ENCODE results near the gene FNDC3B. TPM values are rescaled to one million over a fixed set of nuclear protein-coding genes. Genes with fewer than 3 reads are reported as not detected.

FNDC3B gene
- total and polyA plus RNA-seq, 9 of the 15 experiments (the other 6 are each of a cell fraction or from before 2014, with no cell fraction given) = 7.0 to 35.8 (median 16.2) TPM

- H3K4me1 ChIP-seq (replicated peaks in 1 of 2; ENCODE audit: control insufficient read depth in 2 of 2, insufficient read depth in 2 of 2, low read length in 2 of 2) = peaks cover 5 to 20% of the 10 kb centered on the region in 2 experiments; a peak in 4 of 5 replicates
- TF ChIP-seq CTCF (IDR thresholded peaks at IDR 0.05 in 2 of 3, conservative IDR thresholded peaks at IDR 0.05 in 1 of 3; ENCODE audit: insufficient read depth in 2 of 3, low read depth in 1 of 3, low read length in 3 of 3) (peak in 1 of 3 experiments; percentile 12; a peak in 1 of 6 replicates), EGR1 (conservative IDR thresholded peaks at IDR 0.05) (no peak)
- H3K4me3 ChIP-seq = no peak overlapping the region
- no peak overlapping the region for H3K4me2 ChIP-seq (ENCODE audit: insufficient read depth, low read length)
- intact Hi-C loops (cut with micrococcal nuclease) (no loop called here), in situ Hi-C loops (cut with MboI) (no loop called here)
- no peak overlapping the region for H3K27ac ChIP-seq (ENCODE audit: extremely low read depth, low read depth, low read length)
- no peaks in the 10 kb centered on the region for H4K20me1 ChIP-seq (replicated peaks; ENCODE audit: control insufficient read depth, insufficient read depth, low read length)
- ChIA-PET POLR2A (no interaction called here), CTCF (ENCODE audit: low intra/inter-chr PET ratio) (interaction anchor here (0.7 kb wide), 1 partner anchor 639 kb away, joined by 3 read pairs; no protein-coding TSS in a partner anchor)
- BruUV-seq (replicated peaks) = no TSS peak
- 97% methylated on average over 4 of the region's 4 CpGs for WGBS (ENCODE audit: insufficient coverage, low coverage, missing lambda C conversion rate)
- no peak overlapping the region for H2AFZ ChIP-seq (ENCODE audit: low read depth, low read length)
- H3K9me1 ChIP-seq (ENCODE audit: control insufficient read depth, insufficient read depth, low read length) = no peaks in the 10 kb centered on the region
- no peak for FAIRE-seq
- no peak overlapping the region for H3K9ac ChIP-seq (ENCODE audit: insufficient read depth in 1 of 2, low read depth in 2 of 2, low read length in 2 of 2)
- no peak for ATAC-seq
- no peaks in the 10 kb centered on the region for H3K9me3 ChIP-seq (replicated peaks; ENCODE audit: control insufficient read depth, insufficient read depth, low read depth, low read length)
- no peak for DNase-seq (ENCODE audit: extremely low read depth in 1 of 4, low spot score in 3 of 4)
- no peaks in the 10 kb centered on the region for H3K27me3 ChIP-seq (ENCODE audit: control insufficient read depth in 2 of 2, insufficient read depth in 2 of 2, low read length in 2 of 2)
- H3K79me2 ChIP-seq (ENCODE audit: control insufficient read depth, insufficient read depth, low read length) = no peaks in the 10 kb centered on the region
- peaks cover 61% of the 10 kb centered on the region for H3K36me3 ChIP-seq (ENCODE audit: control insufficient read depth, insufficient read depth, low read length)
Observed at GRCh38 chr3:172303941-172304558, 264.7 kb downstream of the FNDC3B start.

GRCh38 chr3:172305552-172305951 lies 266.2 kb downstream of the FNDC3B start:
- peaks cover 5 to 20% of the 10 kb centered on the region in 2 experiments; a peak in 4 of 5 replicates for H3K4me1 ChIP-seq (replicated peaks in 1 of 2; ENCODE audit: control insufficient read depth in 2 of 2, insufficient read depth in 2 of 2, low read length in 2 of 2)
- BruUV-seq (replicated peaks) = no TSS peak
- H3K9me3 ChIP-seq (replicated peaks; ENCODE audit: control insufficient read depth, insufficient read depth, low read depth, low read length) = no peaks in the 10 kb centered on the region
- WGBS (ENCODE audit: insufficient coverage, low coverage, missing lambda C conversion rate) = 87% methylated on average over 2 of the region's 2 CpGs
- no peak for FAIRE-seq
- H3K27me3 ChIP-seq (ENCODE audit: control insufficient read depth in 2 of 2, insufficient read depth in 2 of 2, low read length in 2 of 2) = no peaks in the 10 kb centered on the region
- no peak overlapping the region for H2AFZ ChIP-seq (ENCODE audit: low read depth, low read length)
- in situ Hi-C loops (cut with MboI) (no loop called here), intact Hi-C loops (cut with micrococcal nuclease) (no loop called here)
- no peak overlapping the region for H3K4me2 ChIP-seq (ENCODE audit: insufficient read depth, low read length)
- H3K79me2 ChIP-seq (ENCODE audit: control insufficient read depth, insufficient read depth, low read length) = no peaks in the 10 kb centered on the region
- DNase-seq (ENCODE audit: extremely low read depth in 1 of 4, low spot score in 3 of 4) = no peak
- no peak overlapping the region for H3K27ac ChIP-seq (ENCODE audit: extremely low read depth, low read depth, low read length)
- no peak overlapping the region for H3K4me3 ChIP-seq
- TF ChIP-seq CCAR2 (IDR thresholded peaks at IDR 0.05; ENCODE audit: low read depth, low read length) (no peak), MTA3 (IDR thresholded peaks at IDR 0.05; ENCODE audit: borderline replicate concordance) (no peak), ZNF133 (CRISPR knock-in tag; IDR thresholded peaks at IDR 0.05) (no peak), TFAM (CRISPR knock-in tag; conservative IDR thresholded peaks at IDR 0.05) (no peak)
- no peaks in the 10 kb centered on the region for H3K9me1 ChIP-seq (ENCODE audit: control insufficient read depth, insufficient read depth, low read length)
- ATAC-seq = no peak
- ChIA-PET POLR2A (no interaction called here), CTCF (ENCODE audit: low intra/inter-chr PET ratio) (no interaction called here)
- H3K36me3 ChIP-seq (ENCODE audit: control insufficient read depth, insufficient read depth, low read length) = peaks cover 62% of the 10 kb centered on the region
- no peak overlapping the region for H3K9ac ChIP-seq (ENCODE audit: insufficient read depth in 1 of 2, low read depth in 2 of 2, low read length in 2 of 2)
- no peaks in the 10 kb centered on the region for H4K20me1 ChIP-seq (replicated peaks; ENCODE audit: control insufficient read depth, insufficient read depth, low read length)
